Astrocyte (in vitro differentiated cells and primary cell): ENCODE results near the gene TRRAP. TPM values are rescaled to one million over a fixed set of nuclear protein-coding genes. Genes with fewer than 3 reads are reported as not detected.
A peak's percentile ranks its signal among the peaks of the same experiment; 100 is the strongest.

Source experiments
- DNase-seq: peaks from one replicate; pipeline ENCODE4 v3.0.0-alpha.2; 2010; ENCODE audit warnings: low read depth
- FAIRE-seq: peaks from 2 replicates; lab custom pipeline; 2011; peaks lifted over from hg19 to GRCh38; lab: Jason Lieb, UNC
- H2AFZ ChIP-seq: 2 replicates; pipeline ENCODE4 v1.6.0; 2012; ENCODE audit warnings: low read depth, low read length, inconsistent platforms
- H3K27ac ChIP-seq: 2 replicates; pipeline ENCODE4 v1.5.1; 2011; ENCODE audit warnings: low read depth, low read length, inconsistent platforms
- H3K27me3 ChIP-seq: 2 replicates; pipeline ENCODE4 v1.6.0; 2011; ENCODE audit warnings: low read length, inconsistent platforms; ENCODE audit not compliant: insufficient read depth
- H3K36me3 ChIP-seq: 2 replicates; pipeline ENCODE4 v1.5.1; 2011; ENCODE audit warnings: low read length, inconsistent platforms; ENCODE audit not compliant: insufficient read depth
- H3K4me1 ChIP-seq: 2 replicates; pipeline ENCODE4 v1.5.1; 2011; ENCODE audit warnings: low read length, inconsistent platforms; ENCODE audit not compliant: insufficient read depth
- H3K4me2 ChIP-seq: 2 replicates; pipeline ENCODE4 v1.6.0; 2012; ENCODE audit warnings: low read length, inconsistent platforms
- H3K4me3 ChIP-seq: 2 replicates; pipeline ENCODE4 v1.5.1; 2011; ENCODE audit warnings: low read depth, mild to moderate bottlenecking, low read length, inconsistent platforms; ENCODE audit not compliant: insufficient read depth
- H3K79me2 ChIP-seq: 2 replicates; pipeline ENCODE4 v1.6.0; 2012; ENCODE audit warnings: mild to moderate bottlenecking, low read length, inconsistent platforms; ENCODE audit not compliant: insufficient read depth
- H3K9ac ChIP-seq: 2 replicates; pipeline ENCODE4 v1.6.0; 2012; ENCODE audit warnings: mild to moderate bottlenecking, low read length, inconsistent platforms
- H3K9me3 ChIP-seq: 2 replicates; pipeline ENCODE4 v1.5.1; 2012; ENCODE audit warnings: low read depth, mild to moderate bottlenecking, low read length, inconsistent platforms; ENCODE audit not compliant: insufficient read depth
- H4K20me1 ChIP-seq: 2 replicates; pipeline ENCODE4 v1.6.0; 2012; ENCODE audit warnings: low read length, inconsistent platforms; ENCODE audit not compliant: insufficient read depth
- H3K27ac Mint-ChIP-seq: one replicate; pipeline ENCODE4 v1.8.0; 2021; ENCODE audit warnings: mild to moderate bottlenecking, mixed read lengths; ENCODE audit not compliant: unreplicated experiment
- H3K27me3 Mint-ChIP-seq: one replicate; pipeline ENCODE4 v1.8.0; 2021; ENCODE audit warnings: low read depth, mixed read lengths; ENCODE audit not compliant: unreplicated experiment
- H3K36me3 Mint-ChIP-seq: one replicate; pipeline ENCODE4 v1.8.0; 2021; ENCODE audit warnings: low read depth, mixed read lengths; ENCODE audit not compliant: unreplicated experiment
- H3K4me1 Mint-ChIP-seq: one replicate; pipeline ENCODE4 v1.8.0; 2021; ENCODE audit warnings: low read depth, mixed read lengths; ENCODE audit not compliant: unreplicated experiment
- H3K4me3 Mint-ChIP-seq: one replicate; pipeline ENCODE4 v1.8.0; 2021; ENCODE audit warnings: mild to moderate bottlenecking, moderate library complexity, mixed read lengths; ENCODE audit not compliant: unreplicated experiment
- H3K9me3 Mint-ChIP-seq: one replicate; pipeline ENCODE4 v1.8.0; 2021; ENCODE audit warnings: mild to moderate bottlenecking, mixed read lengths; ENCODE audit not compliant: unreplicated experiment
- CTCF ChIP-seq: IDR thresholded peaks from 2 replicates; pipeline ENCODE4 v1.5.1; 2011; ENCODE audit warnings: low read depth, mild to moderate bottlenecking, inconsistent platforms, low read length, moderate library complexity; ENCODE audit not compliant: insufficient read depth
- EZH2 ChIP-seq: IDR thresholded peaks from 2 replicates; pipeline ENCODE4 v1.6.1; 2012; ENCODE audit warnings: mild to moderate bottlenecking, low read length, inconsistent platforms; ENCODE audit not compliant: insufficient read depth
- total RNA-seq: library from RNA; stranded (reverse); gene quantifications from 2 replicates; pipeline ENCODE4 v1.2.1, GENCODE V29; 2021

The TRRAP gene
- total RNA-seq, 1 donor from 2014 or later, result 33.5 TPM

- Histone ChIP-seq H3K27ac (no peak overlapping the region), H3K9me3 (no peaks in the 10 kb centered on the region), H4K20me1 (peaks cover 26% of the 10 kb centered on the region), H3K79me2 (no peaks in the 10 kb centered on the region), H3K4me3 (no peak overlapping the region), H3K27me3 (no peaks in the 10 kb centered on the region), H3K36me3 (peaks cover 69% of the 10 kb centered on the region), H2AFZ (no peak overlapping the region), H3K4me1 (no peaks in the 10 kb centered on the region), H3K9ac (no peak overlapping the region), H3K4me2 (no peak overlapping the region)
- Mint-ChIP-seq H3K27ac (peak overlapping the region; percentile 41), H3K4me1 (no peaks in the 10 kb centered on the region), H3K36me3 (peaks cover 45% of the 10 kb centered on the region), H3K4me3 (no peak overlapping the region), H3K27me3 (no peaks in the 10 kb centered on the region), H3K9me3 (no peaks in the 10 kb centered on the region)
- TF ChIP-seq CTCF (no peak), EZH2 (no peak)
- FAIRE-seq, result no peak
- no peak for DNase-seq
Measured at GRCh38 chr7:98903246-98903645, 24.9 kb downstream of the TRRAP start.

GRCh38 chr7:98907570-98907969 lies 29.2 kb downstream of the TRRAP start:
- Histone ChIP-seq H3K36me3 (peaks cover 70% of the 10 kb centered on the region), H2AFZ (no peak overlapping the region)
- H3K36me3 Mint-ChIP-seq, result peaks cover 28% of the 10 kb centered on the region

More at GRCh38 chr7:98907570-98907969, 29.2 kb downstream of the TRRAP start:
- Mint-ChIP-seq H3K4me3 (no peak overlapping the region), H3K27me3 (no peaks in the 10 kb centered on the region), H3K9me3 (no peaks in the 10 kb centered on the region), H3K4me1 (no peaks in the 10 kb centered on the region), H3K27ac (no peak overlapping the region)
- no peak for FAIRE-seq
- Histone ChIP-seq H3K9ac (no peak overlapping the region), H3K79me2 (no peaks in the 10 kb centered on the region), H3K4me1 (no peaks in the 10 kb centered on the region), H3K4me3 (no peak overlapping the region), H3K9me3 (no peaks in the 10 kb centered on the region), H3K27ac (no peak overlapping the region), H3K27me3 (no peaks in the 10 kb centered on the region), H4K20me1 (peaks cover 28% of the 10 kb centered on the region), H3K4me2 (no peak overlapping the region)
- TF ChIP-seq CTCF (no peak), EZH2 (no peak)
- DNase-seq, result no peak
